ENCODE results near the gene ARHGAP8.
"Not testable (repeated sequence)": the region's sequence is repeated elsewhere in the genome, so short reads cannot be mapped to it uniquely, and the experiment has no call there.

ARHGAP8 gene

DNA sequence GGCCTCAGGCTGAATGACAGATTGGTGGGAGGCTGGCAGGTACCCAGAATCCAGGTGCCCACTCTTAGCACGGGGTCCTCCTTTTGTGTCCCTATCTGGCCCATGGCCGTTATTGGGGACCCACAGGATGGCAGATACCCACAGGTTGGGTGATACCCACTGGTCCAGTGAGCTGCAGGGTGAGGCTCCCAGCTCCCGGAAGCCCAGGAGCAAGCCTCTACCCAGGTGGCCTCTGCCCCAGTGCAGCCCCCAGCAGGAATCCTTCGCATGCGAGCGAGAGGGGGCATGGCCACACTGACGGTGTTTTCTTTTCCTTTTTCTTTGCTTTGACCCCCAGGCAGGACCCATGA is 141.3 kb downstream of the ARHGAP8 start:
- no peak for DNase-seq (ENCODE audit: low spot score)
- in situ Hi-C loops (cut with MboI; ENCODE audit: low pct_unique_long_range_greater_than_20kb, low sequenced_read_pairs, unreplicated experiment) = no loop called here
- TF ChIP-seq, protein P1, sequence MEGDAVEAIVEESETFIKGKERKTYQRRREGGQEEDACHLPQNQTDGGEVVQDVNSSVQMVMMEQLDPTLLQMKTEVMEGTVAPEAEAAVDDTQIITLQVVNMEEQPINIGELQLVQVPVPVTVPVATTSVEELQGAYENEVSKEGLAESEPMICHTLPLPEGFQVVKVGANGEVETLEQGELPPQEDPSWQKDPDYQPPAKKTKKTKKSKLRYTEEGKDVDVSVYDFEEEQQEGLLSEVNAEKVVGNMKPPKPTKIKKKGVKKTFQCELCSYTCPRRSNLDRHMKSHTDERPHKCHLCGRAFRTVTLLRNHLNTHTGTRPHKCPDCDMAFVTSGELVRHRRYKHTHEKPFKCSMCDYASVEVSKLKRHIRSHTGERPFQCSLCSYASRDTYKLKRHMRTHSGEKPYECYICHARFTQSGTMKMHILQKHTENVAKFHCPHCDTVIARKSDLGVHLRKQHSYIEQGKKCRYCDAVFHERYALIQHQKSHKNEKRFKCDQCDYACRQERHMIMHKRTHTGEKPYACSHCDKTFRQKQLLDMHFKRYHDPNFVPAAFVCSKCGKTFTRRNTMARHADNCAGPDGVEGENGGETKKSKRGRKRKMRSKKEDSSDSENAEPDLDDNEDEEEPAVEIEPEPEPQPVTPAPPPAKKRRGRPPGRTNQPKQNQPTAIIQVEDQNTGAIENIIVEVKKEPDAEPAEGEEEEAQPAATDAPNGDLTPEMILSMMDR (IDR thresholded peaks at IDR 0.05; ENCODE audit: extremely low read depth, insufficient read depth, missing control alignments) = no peak

DNA sequence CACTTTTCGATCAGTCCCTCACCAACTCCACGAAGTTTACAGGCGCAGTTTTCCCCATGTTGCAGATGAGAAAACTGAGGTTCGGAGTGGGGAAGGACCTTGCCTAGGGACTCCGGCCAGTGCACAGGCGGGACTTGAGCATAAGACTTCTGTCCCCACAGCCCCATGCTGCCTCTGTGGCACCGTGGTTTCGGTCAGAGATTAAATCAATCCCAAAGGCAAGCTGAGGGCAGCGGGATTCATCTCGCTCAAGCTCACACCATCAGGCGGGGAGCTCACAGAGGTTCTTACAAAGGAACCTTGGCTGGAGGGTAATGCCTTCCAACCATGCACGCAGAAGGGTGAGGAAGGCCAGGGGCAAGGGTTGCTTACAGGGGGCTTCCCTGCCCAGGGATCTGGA is 141.9 kb downstream of the ARHGAP8 start:
- TF ChIP-seq, protein P1 (IDR thresholded peaks at IDR 0.05; ENCODE audit: extremely low read depth, insufficient read depth, missing control alignments) = no peak
- in situ Hi-C loops (cut with MboI; ENCODE audit: low pct_unique_long_range_greater_than_20kb, low sequenced_read_pairs, unreplicated experiment) = no loop called here
- DNase-seq (ENCODE audit: low spot score) = no peak

DNA sequence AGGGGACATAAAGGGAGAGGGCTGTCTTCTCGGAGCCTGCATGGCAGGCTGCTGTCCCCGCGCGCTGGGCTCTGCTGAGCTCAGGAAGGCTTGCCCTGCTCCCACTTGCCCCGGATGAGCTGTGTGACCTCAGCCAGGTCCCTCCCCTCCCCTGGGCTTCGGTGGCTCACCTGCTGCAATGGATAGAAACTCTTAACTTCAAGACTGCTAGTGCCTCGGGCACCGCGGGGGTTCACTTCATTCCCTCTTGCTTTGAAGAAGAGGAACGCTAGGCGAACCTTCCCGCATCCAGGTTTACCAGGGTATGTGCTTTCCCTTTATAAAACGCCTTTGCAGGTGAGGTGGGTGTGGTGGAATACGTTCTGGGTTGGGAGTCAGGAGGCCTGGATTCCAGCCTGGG is 142.4 kb downstream of the ARHGAP8 start:
- no peak for DNase-seq (ENCODE audit: low spot score)
- in situ Hi-C loops (cut with MboI; ENCODE audit: low pct_unique_long_range_greater_than_20kb, low sequenced_read_pairs, unreplicated experiment) = no loop called here
- TF ChIP-seq, protein P1 (IDR thresholded peaks at IDR 0.05; ENCODE audit: extremely low read depth, insufficient read depth, missing control alignments) = no peak

DNA sequence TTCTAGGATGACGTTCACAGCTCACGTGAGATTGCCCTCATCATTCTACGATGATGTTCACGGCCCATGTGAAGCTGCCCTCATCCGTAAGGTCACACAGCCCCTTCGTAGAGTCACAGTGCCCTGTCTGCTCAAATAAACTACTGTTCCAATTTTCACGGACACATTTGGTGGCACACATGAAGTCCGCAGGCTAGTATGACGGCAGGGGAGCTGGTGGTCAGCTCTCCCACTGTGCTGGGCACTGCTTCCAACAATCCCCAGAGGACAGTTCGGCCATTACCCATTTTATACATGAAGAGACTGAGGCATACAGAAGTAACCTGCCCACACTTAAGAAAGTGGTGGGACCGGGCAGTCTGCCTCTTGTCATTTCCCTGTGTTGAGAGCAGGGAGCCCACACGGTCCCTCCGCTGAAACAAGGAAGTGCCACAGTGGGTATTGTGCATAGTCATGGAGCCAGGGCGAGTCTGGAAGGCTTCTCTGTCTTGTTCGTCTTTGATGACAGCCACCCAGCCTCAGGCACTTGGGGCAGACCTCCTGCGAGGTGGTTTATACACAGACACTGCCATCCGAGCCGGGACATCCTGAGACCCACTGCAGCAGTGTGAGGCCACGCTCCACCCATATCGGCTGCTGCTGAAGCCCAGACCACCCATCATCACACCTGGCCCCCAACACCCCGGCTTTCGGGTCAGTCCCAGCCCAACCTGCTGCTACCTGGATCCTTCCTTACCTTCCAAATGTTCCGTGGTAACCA is 143.1 kb downstream of the ARHGAP8 start:
- in situ Hi-C loops (cut with MboI; ENCODE audit: low pct_unique_long_range_greater_than_20kb, low sequenced_read_pairs, unreplicated experiment) = no loop called here
- TF ChIP-seq, protein P1 (IDR thresholded peaks at IDR 0.05; ENCODE audit: extremely low read depth, insufficient read depth, missing control alignments) = no peak
- DNase-seq (ENCODE audit: low spot score) = no peak

DNA sequence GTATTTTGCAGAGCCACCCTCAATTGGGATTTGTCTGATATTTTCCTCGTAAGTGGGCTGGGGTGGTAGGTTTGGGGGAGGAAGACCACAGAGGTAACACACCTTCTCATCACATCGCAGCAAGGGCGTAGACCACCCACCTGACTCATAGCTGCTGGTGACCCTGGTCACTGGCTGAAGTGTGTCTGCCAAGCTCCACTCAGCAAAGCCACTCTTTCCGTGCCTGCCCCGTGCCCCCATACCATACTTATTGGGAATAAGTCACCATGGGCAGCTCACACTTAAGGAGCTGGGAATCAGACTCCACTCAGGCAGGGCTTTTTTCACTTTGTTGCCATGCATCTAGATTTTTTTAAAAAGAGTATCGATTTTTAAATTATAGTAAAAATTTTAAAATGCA is 145.9 kb downstream of the ARHGAP8 start:
- DNase-seq (ENCODE audit: low spot score) = no peak
- TF ChIP-seq, protein P1 (IDR thresholded peaks at IDR 0.05; ENCODE audit: extremely low read depth, insufficient read depth, missing control alignments) = no peak
- in situ Hi-C loops (cut with MboI; ENCODE audit: low pct_unique_long_range_greater_than_20kb, low sequenced_read_pairs, unreplicated experiment) = no loop called here

DNA sequence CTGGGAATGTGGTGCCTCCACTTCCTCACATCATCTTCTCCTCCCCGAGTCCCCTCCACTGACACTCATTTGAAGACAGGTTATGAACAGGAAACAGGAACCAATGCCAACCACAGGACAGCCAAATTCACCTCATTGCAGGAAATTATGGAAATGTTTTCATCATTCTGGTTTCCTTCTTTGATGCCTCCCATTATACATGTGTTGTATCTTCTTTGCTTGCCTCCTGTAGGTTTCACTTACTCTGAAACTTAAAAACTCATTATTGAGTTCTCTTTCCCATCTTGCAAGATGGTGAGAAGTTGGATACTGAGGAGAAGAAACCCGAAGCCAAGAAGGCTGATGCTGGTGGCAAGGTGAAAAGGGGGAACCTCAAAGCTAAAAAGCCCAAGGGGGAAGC is 148.9 kb downstream of the ARHGAP8 start:
- TF ChIP-seq, protein P1 (IDR thresholded peaks at IDR 0.05; ENCODE audit: extremely low read depth, insufficient read depth, missing control alignments) = no peak
- DNase-seq (ENCODE audit: low spot score) = no peak
- in situ Hi-C loops (cut with MboI; ENCODE audit: low pct_unique_long_range_greater_than_20kb, low sequenced_read_pairs, unreplicated experiment) = no loop called here

DNA sequence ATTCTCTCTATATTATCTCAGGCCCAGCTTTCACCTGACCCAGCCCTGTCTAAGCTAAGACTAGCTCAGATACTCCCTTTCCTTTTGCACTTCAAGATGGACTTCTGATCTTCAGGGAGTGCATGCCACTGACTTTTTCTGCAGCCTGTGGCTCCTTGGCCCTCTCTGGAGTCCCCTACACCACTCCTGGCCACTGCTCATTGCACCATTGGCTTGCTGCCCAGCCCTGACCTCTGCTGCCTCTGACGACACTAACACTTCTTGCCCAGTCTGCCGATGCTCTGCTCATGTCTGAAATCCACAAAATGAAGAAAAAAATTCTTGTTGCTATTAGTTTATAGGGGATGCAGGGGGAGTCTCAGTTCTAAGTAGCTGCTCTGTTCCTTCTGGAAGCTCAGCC is 150.8 kb downstream of the ARHGAP8 start:
- in situ Hi-C loops (cut with MboI; ENCODE audit: low pct_unique_long_range_greater_than_20kb, low sequenced_read_pairs, unreplicated experiment); DNase-seq (ENCODE audit: low spot score): not testable (repeated sequence)

DNA sequence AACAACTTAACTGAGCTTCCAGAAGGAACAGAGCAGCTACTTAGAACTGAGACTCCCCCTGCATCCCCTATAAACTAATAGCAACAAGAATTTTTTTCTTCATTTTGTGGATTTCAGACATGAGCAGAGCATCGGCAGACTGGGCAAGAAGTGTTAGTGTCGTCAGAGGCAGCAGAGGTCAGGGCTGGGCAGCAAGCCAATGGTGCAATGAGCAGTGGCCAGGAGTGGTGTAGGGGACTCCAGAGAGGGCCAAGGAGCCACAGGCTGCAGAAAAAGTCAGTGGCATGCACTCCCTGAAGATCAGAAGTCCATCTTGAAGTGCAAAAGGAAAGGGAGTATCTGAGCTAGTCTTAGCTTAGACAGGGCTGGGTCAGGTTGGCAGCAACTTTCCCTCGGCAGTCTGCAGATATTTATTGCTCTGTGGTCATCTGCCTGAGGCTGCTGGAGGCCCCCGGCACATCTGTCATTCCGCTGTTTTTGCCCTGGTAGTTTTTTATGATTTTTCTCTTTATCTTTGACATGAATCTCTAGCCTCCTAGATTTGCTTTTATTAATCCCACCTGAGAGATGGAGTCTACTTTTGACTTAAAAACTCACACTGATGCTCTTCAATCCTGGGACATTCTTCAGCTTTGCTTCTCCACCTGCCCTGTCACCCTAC is 152.2 kb downstream of the ARHGAP8 start:
- in situ Hi-C loops (cut with MboI; ENCODE audit: low pct_unique_long_range_greater_than_20kb, low sequenced_read_pairs, unreplicated experiment); DNase-seq (ENCODE audit: low spot score): not testable (repeated sequence)
